HG02981 (cell line): ENCODE measurements around the gene USP37.

Experiments
- ATAC-seq: cut with Tn5 transposase; IDR thresholded peaks from one replicate; pipeline ENCODE4 v1.9.1; 2021; ENCODE audit warnings: mild to moderate bottlenecking, moderate library complexity; ENCODE audit not compliant: unreplicated experiment

The USP37 gene

GRCh38 chr2:218404351-218405085 lies 163.6 kb downstream of the USP37 start:
- ATAC-seq: no peak

DNA sequence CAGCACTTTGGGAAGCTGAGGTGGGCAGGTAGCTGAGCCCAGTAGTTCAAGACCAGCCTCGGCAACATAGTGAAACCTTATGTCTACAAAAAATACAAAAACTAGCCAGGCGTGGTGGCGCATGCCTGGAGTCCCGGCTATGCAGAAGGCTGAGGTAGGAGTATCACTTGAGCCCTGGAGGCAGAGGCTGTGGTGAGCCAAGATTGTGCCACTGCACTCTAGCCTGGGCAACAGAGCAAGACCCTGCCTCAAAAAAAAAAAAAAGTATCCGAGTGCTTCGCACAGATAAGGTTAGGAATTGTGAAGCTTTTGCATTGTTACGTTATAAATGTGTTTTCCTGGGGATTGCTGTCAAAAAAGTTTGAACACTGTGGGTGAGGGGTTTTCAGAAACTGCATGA lies 164.3 kb downstream of the USP37 start:
- no peak for ATAC-seq

- ATAC-seq: no peak
These were observed 165.2 kb downstream of the USP37 start for GRCh38 chr2:218402911-218403411.

DNA sequence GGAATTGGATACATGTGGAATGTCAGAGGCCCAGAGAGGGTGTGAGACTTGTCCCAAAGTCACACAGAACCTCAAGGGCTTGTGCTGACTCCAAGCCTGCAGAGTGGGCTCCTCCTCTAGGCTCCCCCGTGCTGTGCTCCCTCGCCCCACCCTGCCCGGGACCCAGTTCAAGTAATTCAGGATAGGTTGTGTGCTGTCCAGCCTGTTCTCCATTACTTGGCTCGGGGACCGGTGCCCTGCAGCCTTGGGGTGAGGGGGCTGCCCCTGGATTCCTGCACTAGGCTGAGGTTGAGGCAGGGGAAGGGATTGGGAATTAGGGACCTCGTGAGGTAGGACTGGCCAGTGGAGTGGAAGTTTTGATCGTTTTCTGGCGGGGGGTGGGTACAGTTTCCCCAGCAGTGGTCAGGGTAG lies 165.7 kb downstream of the USP37 start:
- no peak for ATAC-seq

GRCh38 chr2:218401890-218402289 lies 166.3 kb downstream of the USP37 start:
- ATAC-seq: no peak

DNA sequence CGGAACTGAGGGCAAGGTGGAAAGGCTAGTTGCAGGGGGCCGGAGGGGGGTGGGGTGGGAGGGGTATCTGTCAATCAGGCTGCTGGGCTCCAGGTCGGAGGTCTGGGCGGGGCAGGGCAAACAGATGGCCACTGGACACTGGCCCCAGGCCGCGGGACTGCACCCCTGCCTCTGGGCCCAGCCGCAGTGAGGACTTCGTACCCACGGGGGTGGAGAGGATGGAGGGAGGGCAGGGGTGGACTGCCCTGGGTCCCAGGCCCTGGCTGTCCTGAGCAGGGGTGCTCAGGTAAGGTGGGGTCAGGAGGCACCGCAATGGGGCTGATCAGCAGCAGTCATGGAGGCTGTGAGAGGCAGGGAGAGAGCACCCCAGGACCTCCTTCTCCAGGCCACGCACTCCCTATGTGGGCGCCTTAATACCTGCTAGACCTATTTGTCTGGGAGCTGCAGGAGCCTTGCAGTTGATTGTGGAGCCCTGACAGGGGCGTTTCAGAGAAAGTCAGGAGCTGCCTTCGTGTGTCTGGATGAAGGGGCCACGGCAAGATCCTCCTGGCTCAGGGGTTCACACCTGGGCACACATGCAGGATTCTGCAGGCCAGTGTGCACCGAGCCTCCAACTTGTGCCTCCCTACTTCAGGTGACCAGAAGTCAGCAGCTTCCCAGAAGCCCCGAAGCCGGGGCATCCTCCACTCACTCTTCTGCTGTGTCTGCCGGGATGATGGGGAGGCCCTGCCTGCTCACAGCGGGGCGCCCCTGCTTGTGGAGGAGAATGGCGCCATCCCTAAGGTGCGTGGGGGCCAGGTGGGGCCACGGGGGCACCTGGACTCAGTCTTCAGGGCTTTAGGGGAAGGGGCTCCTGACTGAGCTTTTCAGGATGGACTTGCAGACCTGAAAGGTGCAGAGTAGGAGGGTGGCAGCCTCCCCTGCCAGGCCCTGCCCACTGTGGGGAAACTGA lies 166.9 kb downstream of the USP37 start:
- ATAC-seq: no peak
